Central memory CD4-positive, alpha-beta T cell (primary cell): Measurements from ENCODE around the gene STAT4.

ENCODE experiments used
- DNase-seq: peaks from one replicate; pipeline ENCODE4 v3.0.0; 2022

STAT4 gene

DNA sequence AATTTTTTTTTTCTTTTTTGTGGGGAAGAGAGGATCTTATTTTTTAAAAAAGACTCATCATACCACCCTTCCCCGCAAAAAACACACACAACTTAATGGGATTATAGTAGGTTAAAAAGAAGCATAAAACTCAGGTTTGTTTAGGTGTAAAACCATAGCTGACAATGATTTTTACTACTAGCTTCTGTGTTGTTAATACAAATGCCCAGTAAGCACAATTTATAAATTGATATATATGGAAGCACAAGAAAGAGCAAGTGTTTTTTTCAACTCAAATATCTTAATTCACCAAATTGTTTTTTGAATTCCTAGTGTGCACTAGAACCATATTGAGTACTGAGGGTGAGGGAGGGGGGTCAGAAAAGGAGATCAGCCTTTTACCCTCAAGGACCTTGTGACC, 7.0 kb downstream of the STAT4 start:
- no peak for DNase-seq

DNA sequence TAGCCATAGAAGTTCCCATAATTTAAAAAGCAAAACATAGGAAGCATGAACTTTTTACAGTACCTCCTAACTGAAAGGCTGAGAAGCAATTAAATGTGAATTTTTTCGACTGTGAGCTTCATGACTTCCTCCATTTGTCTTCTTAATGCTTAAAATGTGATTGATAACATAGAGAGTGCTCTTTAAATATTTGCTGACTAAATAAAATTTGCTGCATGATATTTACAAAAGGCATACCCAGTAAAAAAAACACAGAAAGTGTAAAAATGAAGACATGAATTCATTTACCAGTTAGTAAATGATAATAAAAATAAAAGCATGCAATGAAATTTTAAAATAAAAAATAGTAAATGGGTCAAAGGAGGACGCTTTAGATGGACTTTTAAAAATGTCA, 21.9 kb downstream of the STAT4 start:
- no peak for DNase-seq

DNA sequence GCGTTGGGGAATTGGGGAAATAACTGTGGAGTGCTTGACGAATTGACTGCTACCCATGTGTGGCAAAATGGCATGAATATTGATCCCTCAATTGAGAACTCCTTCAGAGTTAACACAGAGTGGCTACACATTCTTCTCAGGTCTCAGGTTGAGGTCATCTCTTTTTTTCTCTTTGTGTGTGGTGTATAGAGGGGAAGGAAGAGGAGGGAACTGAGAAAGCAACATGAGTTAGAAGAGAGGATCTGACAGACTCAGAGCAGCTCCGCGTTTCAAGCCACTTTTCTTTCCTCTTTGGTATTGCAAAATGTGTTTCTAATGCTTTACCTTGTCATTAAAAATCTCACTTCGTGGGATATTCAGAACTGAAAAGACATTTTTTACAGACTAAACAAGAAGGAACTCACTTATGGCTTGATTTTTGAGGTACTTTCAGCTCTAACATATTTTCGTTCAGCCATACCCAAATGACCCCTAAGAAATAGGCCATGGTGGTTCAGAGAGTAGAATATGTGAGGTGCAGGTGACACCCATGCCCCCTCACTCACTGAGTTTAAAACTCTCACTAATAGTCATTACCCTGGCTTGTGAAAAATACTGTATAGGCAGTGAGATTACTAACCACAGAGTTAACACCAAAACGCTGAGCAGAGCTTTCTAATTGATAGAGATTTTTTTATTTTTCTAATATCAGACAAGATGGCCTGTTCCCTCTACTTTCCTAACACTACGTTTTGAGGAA, 22.5 kb downstream of the STAT4 start:
- peak; percentile 17 for DNase-seq

DNA sequence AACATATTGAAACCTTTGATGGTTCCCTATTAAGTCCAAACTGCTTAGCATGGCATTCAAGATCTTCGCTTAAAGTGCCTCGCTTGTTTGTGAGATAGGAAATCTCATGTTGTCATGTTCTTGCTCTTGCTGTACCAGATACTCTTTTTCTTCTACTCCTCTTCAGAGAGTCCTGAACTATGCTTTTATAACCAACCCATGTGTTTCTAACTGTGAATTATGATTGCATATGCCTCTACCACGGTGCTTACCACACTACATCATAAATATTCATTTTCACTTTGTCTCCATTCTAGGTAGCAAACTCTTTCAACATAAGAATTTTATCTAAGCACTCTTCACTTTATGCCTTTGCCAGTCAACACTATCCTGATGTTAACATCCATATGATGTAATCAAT, 23.6 kb downstream of the STAT4 start:
- no peak for DNase-seq

- peak; percentile 30 for DNase-seq
These were observed 24.3 kb downstream of the STAT4 start for GRCh38 chr2:191126386-191127085.

DNA sequence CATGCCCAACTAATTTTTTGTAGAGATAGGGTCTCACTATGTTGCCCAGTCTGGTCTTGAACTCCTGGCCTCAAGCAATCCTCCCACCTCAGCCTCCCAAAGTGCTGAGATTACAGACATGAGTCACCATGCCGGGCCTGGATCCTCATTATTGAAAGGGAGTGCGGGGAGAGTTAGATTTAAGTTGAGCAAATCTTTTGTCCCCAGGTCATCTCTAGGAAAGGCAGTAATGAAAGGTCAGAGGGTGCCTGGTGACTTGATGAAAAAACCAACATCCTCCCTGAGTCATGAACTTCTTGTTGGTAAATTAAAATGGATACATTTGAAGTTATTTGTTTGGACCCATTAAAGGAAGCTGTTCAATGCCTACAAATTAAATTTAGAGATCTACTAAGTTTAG, 25.1 kb downstream of the STAT4 start:
- no peak for DNase-seq

DNA sequence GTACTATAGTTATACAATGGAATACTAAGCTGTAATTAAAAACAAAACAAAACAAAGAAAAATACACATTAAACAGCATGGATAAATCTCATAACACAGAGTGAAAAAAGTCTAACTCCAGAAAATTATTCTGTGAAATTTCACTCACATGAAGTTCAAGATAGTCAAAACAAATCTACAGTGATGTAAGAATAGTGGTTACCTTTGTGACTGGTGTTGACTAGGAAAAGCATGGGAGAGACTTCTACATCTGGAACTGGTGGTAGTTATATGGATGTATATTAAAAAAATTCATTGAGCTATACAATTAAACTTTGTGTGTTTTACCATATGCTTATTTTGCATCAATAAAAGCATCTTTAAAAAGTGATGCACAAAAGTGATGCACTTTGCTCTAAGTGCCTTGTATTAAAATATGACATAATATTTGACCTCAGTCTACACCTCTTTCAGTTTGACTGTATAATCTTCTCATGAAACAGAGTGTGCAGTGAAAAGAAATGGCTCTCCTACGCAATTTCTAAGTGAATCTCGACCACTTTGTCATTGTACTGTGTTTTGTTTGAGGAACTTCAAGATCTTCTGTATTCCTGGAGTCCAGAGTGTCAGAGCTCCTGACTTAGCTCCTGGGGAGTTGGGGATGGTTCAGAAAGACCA, 28.0 kb downstream of the STAT4 start:
- DNase-seq: no peak

DNA sequence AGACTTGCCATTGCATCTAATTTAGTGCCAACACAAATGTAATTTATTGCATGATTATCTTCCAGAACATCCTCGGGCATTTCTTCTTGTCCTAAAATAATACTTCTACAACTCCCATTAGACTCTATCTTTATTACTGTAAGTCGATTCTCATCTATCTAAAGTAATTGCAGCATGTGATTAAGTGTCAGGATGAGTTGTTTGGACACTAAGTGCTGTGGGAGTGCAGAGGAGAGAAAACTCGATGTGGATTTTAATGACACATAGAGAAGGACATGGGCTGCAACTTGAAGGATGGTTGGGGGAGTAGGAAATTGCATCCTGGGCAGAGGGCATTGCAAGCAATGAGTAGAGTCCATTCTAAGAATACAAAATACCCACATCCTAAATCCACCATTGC, 33.5 kb downstream of the STAT4 start:
- DNase-seq: no peak

DNA sequence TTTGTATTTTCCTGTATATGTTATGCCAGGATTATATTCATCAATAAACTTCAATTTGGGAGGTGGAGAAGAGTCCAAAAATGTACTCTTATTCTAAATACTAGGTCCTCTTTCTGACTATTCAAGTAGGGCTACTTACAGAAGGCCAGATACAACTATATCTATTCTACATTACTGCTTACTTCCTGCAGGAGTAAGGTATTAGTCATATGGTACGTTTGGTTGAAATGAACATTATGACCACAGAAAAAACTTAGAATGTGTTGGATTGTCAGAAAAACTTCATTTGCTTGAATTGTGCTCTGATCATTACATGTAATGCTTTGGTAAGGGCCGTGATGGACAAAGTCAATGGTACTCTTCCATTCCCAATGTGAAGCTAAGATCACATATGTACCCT, 35.0 kb downstream of the STAT4 start:
- DNase-seq: no peak

GRCh38 chr2:191115391-191115790, 35.4 kb downstream of the STAT4 start:
- DNase-seq: peak; percentile 67

DNA sequence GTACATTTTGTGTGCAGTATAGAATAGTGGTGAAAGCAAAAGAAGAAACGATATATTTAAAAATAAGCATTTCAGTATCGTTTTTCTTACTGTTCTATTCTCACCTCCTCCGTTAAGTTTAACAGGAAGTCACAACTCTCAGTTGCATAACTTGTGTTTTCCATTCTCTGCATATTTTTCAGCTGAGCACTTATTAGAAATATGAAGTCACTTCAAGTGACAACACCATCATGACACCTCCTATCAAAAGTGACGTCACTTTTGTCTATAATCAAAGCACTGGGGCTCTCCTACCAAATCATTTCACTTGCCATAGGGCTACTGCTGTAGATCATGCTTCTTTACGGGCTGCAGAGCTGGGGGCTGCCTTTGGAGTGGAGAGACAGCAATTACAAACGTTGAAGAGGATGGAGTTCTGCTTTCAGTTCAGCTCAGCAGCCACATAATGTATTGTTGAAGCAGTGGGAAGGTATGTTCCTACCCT, 36.3 kb downstream of the STAT4 start:
- DNase-seq: peak; percentile 45

- peak; percentile 12 for DNase-seq
These were observed 37.0 kb downstream of the STAT4 start for GRCh38 chr2:191113761-191114160.

DNA sequence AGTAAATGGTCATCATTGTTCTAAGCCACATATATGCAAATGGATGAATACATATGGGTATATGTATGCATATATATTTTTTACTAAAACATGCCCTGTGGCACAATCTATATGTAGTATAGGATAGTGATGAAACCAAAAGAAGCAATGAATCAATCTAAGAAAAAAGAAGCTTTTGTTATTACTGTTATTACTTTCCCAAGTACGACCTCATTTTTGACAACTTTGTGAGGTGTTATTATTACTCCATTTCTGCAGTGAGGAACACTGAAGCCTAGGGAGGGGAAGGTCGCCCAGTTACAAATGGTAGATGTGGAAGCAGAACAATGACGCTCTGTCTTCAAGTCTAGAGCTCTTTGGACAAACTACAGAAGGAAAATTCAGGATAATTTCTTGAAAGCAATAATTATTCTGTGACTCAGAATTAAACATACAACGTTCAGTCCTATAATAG, 38.3 kb downstream of the STAT4 start:
- no peak for DNase-seq

- no peak for DNase-seq
These were observed 40.9 kb downstream of the STAT4 start for GRCh38 chr2:191109888-191110287.

DNA sequence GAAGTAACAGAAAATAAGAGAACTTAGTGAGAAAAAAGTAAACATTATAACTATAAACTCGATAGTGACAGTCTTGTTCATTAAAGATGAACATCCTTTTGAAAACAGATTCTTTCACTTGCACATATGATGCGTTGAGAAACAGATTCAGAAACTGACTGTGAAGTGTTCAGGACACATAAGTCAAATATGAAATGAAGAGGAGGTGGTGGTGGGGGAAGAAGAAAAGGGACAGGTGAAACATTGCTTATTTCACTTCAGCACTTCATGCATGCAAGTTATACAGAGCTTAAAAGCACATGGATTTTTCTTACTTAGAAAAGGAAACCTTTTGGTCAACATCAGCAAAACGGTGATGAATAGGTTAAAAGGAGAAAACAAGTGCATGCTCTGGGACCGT, 42.5 kb downstream of the STAT4 start:
- DNase-seq: no peak

DNA sequence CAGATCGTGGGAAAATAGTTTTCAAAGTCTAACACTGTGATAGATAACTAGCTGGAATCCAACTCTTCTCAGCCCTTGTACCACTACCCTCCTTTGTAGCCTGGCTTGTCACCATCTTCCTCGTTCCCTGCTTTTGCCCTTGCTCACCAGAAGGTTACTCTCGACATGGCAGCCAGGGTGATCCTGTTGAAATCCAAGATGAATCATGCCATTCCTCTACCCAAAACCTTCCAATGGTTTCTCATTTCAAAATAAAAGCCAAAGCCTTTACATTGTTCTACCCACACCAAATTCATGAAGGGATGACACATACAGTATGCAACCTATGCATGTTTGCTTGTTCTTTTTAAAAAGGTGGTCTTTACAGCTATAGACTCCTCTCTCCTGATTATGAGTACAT, 45.7 kb downstream of the STAT4 start:
- no peak for DNase-seq

DNA sequence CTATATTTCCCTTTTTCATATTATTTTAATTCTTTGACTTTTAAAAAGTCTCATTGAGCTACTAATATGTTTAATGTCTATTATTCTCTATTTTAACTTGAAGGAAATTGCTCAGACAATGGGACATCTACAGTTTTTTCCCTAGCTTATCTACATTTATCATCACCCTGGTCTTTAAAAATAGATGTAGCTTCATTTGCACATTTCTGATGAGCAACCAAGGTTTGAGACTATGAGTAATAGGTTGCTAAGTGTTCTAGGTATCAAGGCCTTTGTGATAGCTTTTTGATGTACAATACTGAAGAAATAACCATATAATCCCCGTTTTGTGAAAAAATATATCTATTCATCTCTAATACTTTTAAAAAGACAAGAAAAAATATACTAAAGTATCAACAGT, 47.0 kb downstream of the STAT4 start:
- DNase-seq: no peak

DNA sequence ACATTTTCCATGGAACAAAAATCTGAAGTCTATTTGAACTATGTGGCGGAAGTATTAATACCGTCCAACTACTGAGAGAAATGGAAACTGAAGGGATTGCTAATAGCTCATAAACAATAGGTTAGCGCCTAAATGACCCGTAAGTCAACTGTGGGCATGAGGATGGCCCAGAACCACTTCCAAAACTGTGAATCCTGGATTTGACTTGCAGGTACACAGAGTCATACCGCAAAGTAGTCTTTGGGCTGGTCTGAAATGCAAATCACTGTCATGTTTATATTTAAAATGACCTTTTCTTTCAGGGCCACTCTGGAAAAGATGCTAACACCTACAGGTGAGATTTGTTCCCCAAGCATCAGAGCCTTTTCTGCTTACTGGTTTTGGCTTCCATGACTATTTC, 50.6 kb downstream of the STAT4 start:
- DNase-seq: no peak

GRCh38 chr2:191087311-191087710, 63.5 kb downstream of the STAT4 start:
- no peak for DNase-seq

GRCh38 chr2:191086706-191087105, 64.1 kb downstream of the STAT4 start:
- no peak for DNase-seq

- no peak for DNase-seq
These were observed 67.3 kb downstream of the STAT4 start for GRCh38 chr2:191083540-191083939.

DNA sequence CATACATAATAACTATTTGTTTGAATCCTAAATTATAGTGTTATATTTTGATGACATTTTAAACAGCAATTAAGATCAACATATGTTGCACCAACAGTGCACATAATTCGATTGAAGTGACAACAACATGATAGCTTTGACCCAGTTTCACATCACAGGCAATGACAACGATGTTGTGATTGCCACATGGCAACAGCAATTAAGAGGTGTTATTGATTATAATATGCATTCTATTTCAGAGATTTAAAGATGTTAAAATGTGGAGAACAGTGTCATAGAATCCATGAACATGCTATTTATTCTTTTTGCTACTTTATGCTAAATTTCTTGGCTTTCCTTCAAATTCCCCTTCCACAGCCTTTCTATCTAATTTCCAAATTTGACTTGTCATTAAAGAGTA, 68.5 kb downstream of the STAT4 start:
- DNase-seq: no peak

DNA sequence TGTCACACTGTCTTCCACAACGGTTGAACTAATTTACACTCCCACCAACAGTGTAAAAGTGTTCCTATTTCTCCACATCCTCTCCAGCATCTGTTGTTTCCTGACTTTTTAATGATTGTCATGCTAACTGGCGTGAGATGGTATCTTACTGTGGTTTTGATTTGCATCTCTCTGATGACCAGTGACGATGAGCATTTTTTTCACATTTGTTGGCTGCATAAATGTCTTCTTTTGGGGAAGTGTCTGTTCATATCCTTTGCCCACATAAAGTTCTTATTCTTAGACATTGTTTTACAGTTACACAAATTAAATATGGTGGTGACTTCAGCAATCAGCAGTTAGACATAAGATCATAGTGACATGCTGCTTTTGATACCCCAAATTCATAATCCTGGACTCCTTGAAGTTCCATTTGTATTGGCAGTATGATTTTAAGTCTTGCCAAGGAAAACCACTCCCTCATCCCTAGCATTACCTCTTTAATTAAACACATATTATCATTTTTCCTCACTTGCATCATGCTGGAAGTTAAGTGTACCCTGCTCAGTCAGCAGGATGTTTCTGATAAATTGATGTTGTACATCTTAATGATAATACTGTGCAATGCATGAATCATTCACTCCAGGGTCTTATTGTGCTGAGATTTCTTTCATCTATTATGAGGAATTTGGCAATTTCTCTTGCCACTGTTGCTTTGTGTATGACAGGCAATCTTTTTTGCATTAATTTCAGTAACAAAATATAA, 69.2 kb downstream of the STAT4 start:
- no peak for DNase-seq
